Fibroblast of skin of left quadriceps (primary cell): Measurements from ENCODE around the gene VAMP1.
"Not testable (repeated sequence)": the region's sequence is repeated elsewhere in the genome, so short reads cannot be mapped to it uniquely, and the experiment has no call there.

Experiments
- DNase-seq, 2 experiments: peaks; one replicate each; pipeline ENCODE4 v3.0.0-alpha.2; 2013; ENCODE audit warnings: low read depth in 2 of 2

VAMP1 gene

GRCh38 chr12:6470375-6471163, at the start of gene VAMP1:
Gene VAMP1, minus strand, starts transcription at chr12:6470677. Its CDS starts 146 bp downstream, at chr12:6470531.
- DNase-seq, result peak; percentile 95 to 96

GRCh38 chr12:6520186-6520585, 49.7 kb upstream of the VAMP1 start:
- DNase-seq, result no peak

- DNase-seq, result no peak
Measured at GRCh38 chr12:6508087-6508486, 37.6 kb upstream of the VAMP1 start.

GRCh38 chr12:6507102-6507998, 36.9 kb upstream of the VAMP1 start:
- no peak for DNase-seq

- DNase-seq, result no peak
Measured at GRCh38 chr12:6500466-6500865, 30.0 kb upstream of the VAMP1 start.

- DNase-seq, result not testable (repeated sequence)
Measured at GRCh38 chr12:6497291-6497690, 26.8 kb upstream of the VAMP1 start.

- DNase-seq, result no peak
Measured at GRCh38 chr12:6494968-6495367, 24.5 kb upstream of the VAMP1 start.

- DNase-seq, result no peak
Measured at GRCh38 chr12:6494258-6494743, 23.8 kb upstream of the VAMP1 start.

GRCh38 chr12:6493497-6494257, 23.2 kb upstream of the VAMP1 start, which contains the start of gene NCAPD2:
Gene NCAPD2, plus strand, starts transcription at chr12:6494102. Its CDS starts 997 bp downstream, at chr12:6495099.
- peak; percentile 87 to 88 for DNase-seq

- peak; percentile 80 to 83 for DNase-seq
Measured at GRCh38 chr12:6492838-6493496, 22.5 kb upstream of the VAMP1 start, which contains the start of gene MRPL51. Gene MRPL51, minus strand, starts transcription at chr12:6493262. Its CDS starts 126 bp downstream, at chr12:6493136.

- DNase-seq, result not testable (repeated sequence)
Measured at GRCh38 chr12:6490673-6491072, 20.2 kb upstream of the VAMP1 start.

- no peak for DNase-seq
Measured at GRCh38 chr12:6489449-6489848, 19.0 kb upstream of the VAMP1 start.

- DNase-seq, result no peak
Measured at GRCh38 chr12:6488240-6488639, 17.8 kb upstream of the VAMP1 start.

- DNase-seq, result peak in 1 of 2 experiments; percentile 31
Measured at GRCh38 chr12:6478416-6478815, 7.9 kb upstream of the VAMP1 start.

- not testable (repeated sequence) for DNase-seq
Measured at GRCh38 chr12:6477601-6478377, 7.3 kb upstream of the VAMP1 start.

- DNase-seq, result no peak
Measured at GRCh38 chr12:6476489-6476888, 6.0 kb upstream of the VAMP1 start.

- not testable (repeated sequence) for DNase-seq
Measured at GRCh38 chr12:6475233-6475975, 4.9 kb upstream of the VAMP1 start.

GRCh38 chr12:6472491-6472890, 2.0 kb upstream of the VAMP1 start:
- no peak for DNase-seq

- DNase-seq, result no peak
Measured at GRCh38 chr12:6471989-6472360, 1.5 kb upstream of the VAMP1 start.
